Parathyroid adenoma (tissue), 2 donors: ENCODE results near the gene GFPT2.

ENCODE experiments used
- H2AFZ ChIP-seq: fragments of 300-600 bp; sonication (generic); one replicate; pipeline ENCODE4 v1.7.0; 2017; ENCODE audit warnings: antibody characterized with exemption, mild to moderate bottlenecking
- H3K27ac ChIP-seq: fragments of 300-600 bp; sonication (generic); one replicate; pipeline ENCODE4 v1.7.0; 2017
- H3K27me3 ChIP-seq: fragments of 300-600 bp; sonication (generic); one replicate; pipeline ENCODE4 v1.7.0; 2017; ENCODE audit warnings: low read length; ENCODE audit not compliant: control insufficient read depth, insufficient read depth
- H3K36me3 ChIP-seq: fragments of 300-600 bp; sonication (generic); one replicate; pipeline ENCODE4 v1.7.0; 2017; ENCODE audit warnings: low read length; ENCODE audit not compliant: control insufficient read depth, insufficient read depth
- H3K4me1 ChIP-seq: fragments of 300-600 bp; sonication (generic); one replicate; pipeline ENCODE4 v1.7.0; 2017; ENCODE audit warnings: control low read depth
- H3K4me2 ChIP-seq: fragments of 300-600 bp; sonication (generic); one replicate; pipeline ENCODE4 v1.7.0; 2017; ENCODE audit warnings: low read length
- H3K4me3 ChIP-seq: fragments of 300-600 bp; sonication (generic); one replicate; pipeline ENCODE4 v1.7.0; 2017; ENCODE audit warnings: low read depth, low read length
- H3K79me2 ChIP-seq: fragments of 300-600 bp; sonication (generic); one replicate; pipeline ENCODE4 v1.7.0; 2017; ENCODE audit warnings: control low read depth
- H3K9ac ChIP-seq: fragments of 300-600 bp; sonication (generic); one replicate; pipeline ENCODE4 v1.7.0; 2017; ENCODE audit warnings: mild to moderate bottlenecking
- H3K9me3 ChIP-seq: fragments of 300-600 bp; sonication (generic); one replicate; pipeline ENCODE4 v1.7.0; 2017; ENCODE audit warnings: low read length; ENCODE audit not compliant: control insufficient read depth
- TF ChIP-seq, protein P1 (sequence below): fragments of 300-600 bp; sonication (generic); IDR thresholded peaks from one replicate; pipeline ENCODE4 v1.7.0; 2017; ENCODE audit warnings: antibody characterized with exemption, mild to moderate bottlenecking
- donor health status: primary hyperparathyroidism.

Gene GFPT2

GRCh38 chr5:180271221-180271620, 81.9 kb downstream of the GFPT2 start:
- Histone ChIP-seq H3K27me3 (no peaks in the 10 kb centered on the region), H3K9ac (no peak overlapping the region), H3K4me2 (no peak overlapping the region), H3K9me3 (no peaks in the 10 kb centered on the region), H3K4me3 (no peak overlapping the region), H3K36me3 (peaks cover 2% of the 10 kb centered on the region), H3K4me1 (no peaks in the 10 kb centered on the region), H2AFZ (no peak overlapping the region), H3K27ac (no peak overlapping the region), H3K79me2 (no peaks in the 10 kb centered on the region)
- TF ChIP-seq, protein P1, sequence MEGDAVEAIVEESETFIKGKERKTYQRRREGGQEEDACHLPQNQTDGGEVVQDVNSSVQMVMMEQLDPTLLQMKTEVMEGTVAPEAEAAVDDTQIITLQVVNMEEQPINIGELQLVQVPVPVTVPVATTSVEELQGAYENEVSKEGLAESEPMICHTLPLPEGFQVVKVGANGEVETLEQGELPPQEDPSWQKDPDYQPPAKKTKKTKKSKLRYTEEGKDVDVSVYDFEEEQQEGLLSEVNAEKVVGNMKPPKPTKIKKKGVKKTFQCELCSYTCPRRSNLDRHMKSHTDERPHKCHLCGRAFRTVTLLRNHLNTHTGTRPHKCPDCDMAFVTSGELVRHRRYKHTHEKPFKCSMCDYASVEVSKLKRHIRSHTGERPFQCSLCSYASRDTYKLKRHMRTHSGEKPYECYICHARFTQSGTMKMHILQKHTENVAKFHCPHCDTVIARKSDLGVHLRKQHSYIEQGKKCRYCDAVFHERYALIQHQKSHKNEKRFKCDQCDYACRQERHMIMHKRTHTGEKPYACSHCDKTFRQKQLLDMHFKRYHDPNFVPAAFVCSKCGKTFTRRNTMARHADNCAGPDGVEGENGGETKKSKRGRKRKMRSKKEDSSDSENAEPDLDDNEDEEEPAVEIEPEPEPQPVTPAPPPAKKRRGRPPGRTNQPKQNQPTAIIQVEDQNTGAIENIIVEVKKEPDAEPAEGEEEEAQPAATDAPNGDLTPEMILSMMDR: no peak

DNA sequence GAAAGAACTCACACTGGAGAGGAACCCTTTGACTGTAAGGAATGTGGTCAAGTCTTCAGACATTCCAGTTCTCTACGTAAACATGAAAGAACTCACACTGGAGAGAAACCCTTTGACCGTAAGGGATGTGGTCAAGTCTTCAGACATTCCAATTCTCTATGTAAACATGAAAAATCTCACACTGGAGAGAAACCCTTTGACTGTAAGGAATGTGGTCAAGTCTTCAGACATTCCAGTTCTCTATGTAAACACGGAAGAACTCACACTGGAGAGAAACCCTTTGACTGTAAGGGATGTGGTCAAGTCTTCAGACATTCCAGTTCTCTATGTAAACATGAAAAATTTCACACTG, 93.9 kb downstream of the GFPT2 start:
- TF ChIP-seq, protein P1: no peak
- Histone ChIP-seq H3K4me2 (no peak overlapping the region), H2AFZ (no peak overlapping the region), H3K36me3 (peaks cover 36% of the 10 kb centered on the region), H3K9ac (no peak overlapping the region), H3K79me2 (no peaks in the 10 kb centered on the region), H3K27me3 (no peaks in the 10 kb centered on the region), H3K9me3 (peaks cover 33% of the 10 kb centered on the region), H3K27ac (no peak overlapping the region), H3K4me3 (no peak overlapping the region), H3K4me1 (no peaks in the 10 kb centered on the region)

GRCh38 chr5:180253036-180253824, 99.9 kb downstream of the GFPT2 start:
- no peak overlapping the region for H3K9ac ChIP-seq
- H3K9me3 ChIP-seq: peaks cover 12% of the 10 kb centered on the region
- H3K27me3 ChIP-seq: no peaks in the 10 kb centered on the region
- TF ChIP-seq, protein P1: no peak
- no peak overlapping the region for H3K27ac ChIP-seq
- no peaks in the 10 kb centered on the region for H3K4me1 ChIP-seq
- H3K79me2 ChIP-seq: no peaks in the 10 kb centered on the region
- H3K36me3 ChIP-seq: peaks cover 5% of the 10 kb centered on the region
- no peak overlapping the region for H3K4me3 ChIP-seq
- H3K4me2 ChIP-seq: no peak overlapping the region
- no peak overlapping the region for H2AFZ ChIP-seq

DNA sequence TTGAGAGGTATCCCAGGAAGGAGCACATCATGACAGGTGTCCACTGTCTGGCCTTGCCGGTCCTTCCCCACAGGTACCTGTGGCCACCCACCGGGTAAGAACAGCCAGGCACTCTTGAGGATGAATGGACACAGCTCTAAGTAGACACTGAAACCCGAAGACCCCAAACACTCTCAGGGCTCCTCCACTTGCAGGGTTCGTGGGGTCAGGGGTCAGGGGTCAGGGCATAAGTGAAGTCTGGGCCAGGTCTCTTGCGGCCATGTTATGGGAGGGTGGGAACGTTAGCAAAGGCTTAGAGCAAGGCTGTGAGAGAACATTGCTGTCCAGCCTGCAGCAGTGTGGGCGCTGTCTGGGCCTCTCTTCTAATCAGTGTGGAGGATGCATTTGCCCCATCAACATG, 101.2 kb downstream of the GFPT2 start:
- Histone ChIP-seq H3K36me3 (no peaks in the 10 kb centered on the region), H3K9me3 (peaks cover 6% of the 10 kb centered on the region), H3K79me2 (no peaks in the 10 kb centered on the region), H3K27me3 (no peaks in the 10 kb centered on the region), H3K4me2 (no peak overlapping the region), H3K4me1 (no peaks in the 10 kb centered on the region), H3K9ac (no peak overlapping the region), H2AFZ (no peak overlapping the region), H3K27ac (no peak overlapping the region), H3K4me3 (no peak overlapping the region)
- TF ChIP-seq, protein P1: no peak

DNA sequence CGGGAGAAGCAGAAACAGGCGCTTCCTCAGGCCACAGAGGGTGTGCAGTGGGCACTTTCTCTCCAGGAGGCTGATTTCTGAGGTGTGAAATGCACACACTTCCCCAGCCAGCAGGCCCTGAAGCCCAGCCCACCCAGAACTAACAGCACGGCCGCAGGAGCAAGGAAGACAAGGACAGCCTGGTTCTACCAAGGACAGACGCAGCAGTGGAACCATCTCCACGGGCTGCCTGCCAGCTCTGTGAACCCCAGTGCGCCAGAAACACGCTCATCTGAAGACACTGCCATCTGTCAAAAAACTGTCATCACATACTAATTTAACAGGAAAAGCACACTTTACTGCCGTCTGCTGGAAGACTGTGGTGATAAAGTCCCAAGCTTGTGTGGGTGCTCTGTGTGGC, 102.0 kb downstream of the GFPT2 start:
- H3K4me3 ChIP-seq: no peak overlapping the region
- H3K79me2 ChIP-seq: no peaks in the 10 kb centered on the region
- no peak overlapping the region for H3K4me2 ChIP-seq
- no peak overlapping the region for H3K9ac ChIP-seq
- no peak overlapping the region for H3K27ac ChIP-seq
- no peaks in the 10 kb centered on the region for H3K4me1 ChIP-seq
- no peaks in the 10 kb centered on the region for H3K27me3 ChIP-seq
- H3K9me3 ChIP-seq: peaks cover 3% of the 10 kb centered on the region
- no peak overlapping the region for H2AFZ ChIP-seq
- H3K36me3 ChIP-seq: no peaks in the 10 kb centered on the region
- TF ChIP-seq, protein P1: no peak
